DMS53 (cell line): ENCODE measurements around the gene PDE9A.

Experiments used
- DNase-seq: peaks from one replicate; lab custom pipeline; 2025; lab: John Stamatoyannopoulos, UW

Gene PDE9A

GRCh38 chr21:42741066-42741465 lies 87.6 kb downstream of the PDE9A start:
- DNase-seq = no peak

GRCh38 chr21:42744520-42745445 lies 91.4 kb downstream of the PDE9A start:
- no peak for DNase-seq

GRCh38 chr21:42745511-42746239 lies 92.3 kb downstream of the PDE9A start:
- DNase-seq = no peak

- DNase-seq = no peak
These were observed 92.8 kb downstream of the PDE9A start for GRCh38 chr21:42746240-42746592.

GRCh38 chr21:42746593-42747275 lies 93.3 kb downstream of the PDE9A start:
- no peak for DNase-seq

- DNase-seq = no peak
These were observed 93.9 kb downstream of the PDE9A start for GRCh38 chr21:42747276-42747701.

- no peak for DNase-seq
These were observed 94.4 kb downstream of the PDE9A start for GRCh38 chr21:42747746-42748351.

GRCh38 chr21:42748620-42749176 lies 95.3 kb downstream of the PDE9A start:
- DNase-seq = no peak

- no peak for DNase-seq
These were observed 97.5 kb downstream of the PDE9A start for GRCh38 chr21:42750737-42751530.

GRCh38 chr21:42751866-42752265 lies 98.4 kb downstream of the PDE9A start:
- DNase-seq = no peak

- no peak for DNase-seq
These were observed 100.4 kb downstream of the PDE9A start for GRCh38 chr21:42753804-42754203.

GRCh38 chr21:42754270-42754933 lies 101.0 kb downstream of the PDE9A start:
- no peak for DNase-seq

- DNase-seq = no peak
These were observed 101.7 kb downstream of the PDE9A start for GRCh38 chr21:42755031-42755665.

- no peak for DNase-seq
These were observed 102.6 kb downstream of the PDE9A start for GRCh38 chr21:42755766-42756579.

GRCh38 chr21:42756580-42757250 lies 103.3 kb downstream of the PDE9A start:
- no peak for DNase-seq

GRCh38 chr21:42757422-42757821 lies 104.0 kb downstream of the PDE9A start:
- DNase-seq = no peak

GRCh38 chr21:42757826-42758655 lies 104.6 kb downstream of the PDE9A start:
- DNase-seq = no peak
